SK-N-SH (cell line): ENCODE results near the gene DEPDC1. TPM values are rescaled to one million over a fixed set of nuclear protein-coding genes. Genes with fewer than 3 reads are reported as not detected.

Experiments
- CTCF ChIA-PET: fragments of 300-600, 350-600 bp; formaldehyde crosslinking; extraction: SDS; loops from one replicate; lab custom pipeline; 2021; lab: Yijun Ruan, JAX
- POLR2A ChIA-PET: fragments of 350-600 bp; sonication (Branson Sonifier 250); formaldehyde crosslinking; extraction: SDS; loops from one replicate; lab custom pipeline; 2020; ENCODE audit warnings: antibody characterized with exemption, inconsistent platforms; lab: Yijun Ruan, JAX
- DNase-seq: peaks from one replicate; pipeline ENCODE4 v3.0.0; 2012
- H2AFZ ChIP-seq: fragments of 200-600 bp; sonication (generic); 2 replicates; pipeline ENCODE4 v1.8.1; 2016; ENCODE audit warnings: antibody characterized with exemption, mild to moderate bottlenecking, low read depth
- H3F3A ChIP-seq: fragments of 200-600 bp; sonication (generic); replicated peaks from 2 replicates; pipeline ENCODE3; 2016; ENCODE audit warnings: antibody characterized with exemption, mild to moderate bottlenecking; ENCODE audit not compliant: insufficient read depth
- H3K27ac ChIP-seq, 2 experiments: fragments of 200-500 bp in 1 of 2; fragments of 200-600 bp in 1 of 2; sonication (Bioruptor generic) in 1 of 2; sonication (generic), shearing (Covaris generic) in 1 of 2; 2 replicates each; pipeline versions ENCODE4 v1.5.1 to v1.6.1; 2014 to 2016; ENCODE audit warnings: low read depth in 2 of 2, inconsistent platforms in 1 of 2, low read length in 1 of 2, mild to moderate bottlenecking in 1 of 2, mixed read lengths in 1 of 2
- H3K27me3 ChIP-seq: fragments of 200-600 bp; sonication (generic), shearing (Covaris generic); 2 replicates; pipeline ENCODE4 v1.6.1; 2016; ENCODE audit warnings: mixed run types; ENCODE audit not compliant: insufficient read depth
- H3K36me3 ChIP-seq, 2 experiments: fragments of 200-500 bp in 1 of 2; fragments of 200-600 bp in 1 of 2; sonication (Bioruptor generic) in 1 of 2; sonication (generic) in 1 of 2; replicated peaks in 1 of 2; 2 replicates each; pipeline versions ENCODE3 to v1.5.1; 2014 to 2016; ENCODE audit warnings: low read length in 1 of 2, mild to moderate bottlenecking in 1 of 2; ENCODE audit not compliant: insufficient read depth in 2 of 2, control insufficient read depth in 1 of 2
- H3K4me1 ChIP-seq, 2 experiments: fragments of 200-500 bp in 1 of 2; fragments of 200-600 bp in 1 of 2; sonication (Bioruptor generic) in 1 of 2; sonication (generic), shearing (Covaris generic) in 1 of 2; 2 replicates each; pipeline versions ENCODE4 v1.5.1 to v1.6.1; 2014 to 2016; ENCODE audit warnings: low read depth in 1 of 2, low read length in 1 of 2, mixed run types in 1 of 2; ENCODE audit not compliant: insufficient read depth in 2 of 2, control insufficient read depth in 1 of 2
- H3K4me2 ChIP-seq: fragments of 200-600 bp; sonication (generic), shearing (Covaris generic); 2 replicates; pipeline ENCODE4 v1.6.1; 2017; ENCODE audit warnings: mixed run types
- H3K4me3 ChIP-seq, 2 experiments: fragments of 200-500 bp in 1 of 2; fragments of 200-600 bp in 1 of 2; sonication (Bioruptor generic) in 1 of 2; sonication (generic), shearing (Covaris generic) in 1 of 2; 2 replicates each; pipeline versions ENCODE4 v1.5.1 to v1.8.1; 2014 to 2016; ENCODE audit warnings: low read depth in 2 of 2, inconsistent platforms in 1 of 2, low read length in 1 of 2, mild to moderate bottlenecking in 1 of 2, mixed read lengths in 1 of 2, moderate library complexity in 1 of 2
- H3K79me2 ChIP-seq: fragments of 200-600 bp; sonication (generic); 2 replicates; pipeline ENCODE4 v1.8.1; 2017; ENCODE audit warnings: mild to moderate bottlenecking; ENCODE audit not compliant: insufficient read depth
- H3K9ac ChIP-seq: fragments of 200-600 bp; sonication (generic); 2 replicates; pipeline ENCODE4 v1.6.1; 2017; ENCODE audit warnings: mixed run types
- H3K9me2 ChIP-seq: fragments of 200-600 bp; sonication (generic); 2 replicates; pipeline ENCODE4 v1.6.1; 2017; ENCODE audit warnings: mixed run types
- H3K9me3 ChIP-seq: fragments of 200-600 bp; sonication (generic); 2 replicates; pipeline ENCODE4 v1.6.1; 2017; ENCODE audit warnings: mixed run types, mild to moderate bottlenecking, moderate library complexity
- H4K20me1 ChIP-seq: fragments of 200-600 bp; sonication (generic); 2 replicates; pipeline ENCODE4 v1.6.1; 2017; ENCODE audit warnings: mild to moderate bottlenecking, mixed run types; ENCODE audit not compliant: insufficient read depth
- CHD2 ChIP-seq: fragments of 150-350 bp; IDR thresholded peaks from 2 replicates; pipeline ENCODE4 v1.6.1; 2018; ENCODE audit warnings: low read length; ENCODE audit not compliant: partially characterized antibody
- ELF1 ChIP-seq: IDR thresholded peaks from 2 replicates; pipeline ENCODE4 v1.4.0; 2012
- EZH2phosphoT487 ChIP-seq: fragments of 200-600 bp; sonication (generic); IDR thresholded peaks from 2 replicates; pipeline ENCODE4 v1.6.1; 2017; ENCODE audit warnings: low read depth, mixed run types, mild to moderate bottlenecking, antibody characterized with exemption, moderate library complexity, borderline replicate concordance
- FOSL2 ChIP-seq: IDR thresholded peaks from 2 replicates; pipeline ENCODE4 v1.4.0; 2012; ENCODE audit warnings: low read depth, mild to moderate bottlenecking, moderate library complexity, borderline replicate concordance
- GABPA ChIP-seq: IDR thresholded peaks from 2 replicates; pipeline ENCODE4 v1.4.0; 2012; ENCODE audit warnings: low read depth, mild to moderate bottlenecking
- GATA2 ChIP-seq: sonication (generic); formaldehyde crosslinking; IDR thresholded peaks from 2 replicates; pipeline ENCODE4 v1.5.0; 2020; ENCODE audit warnings: mild to moderate bottlenecking, missing genetic modification reagents
- JUND ChIP-seq: IDR thresholded peaks from 2 replicates; pipeline ENCODE4 v1.4.0; 2012
- MAX ChIP-seq: IDR thresholded peaks from 2 replicates; pipeline ENCODE4 v1.4.0; 2012; ENCODE audit warnings: low read depth
- MEF2A ChIP-seq: IDR thresholded peaks from 2 replicates; pipeline ENCODE4 v1.4.0; 2012; ENCODE audit warnings: low read depth, borderline replicate concordance
- NFIC ChIP-seq: IDR thresholded peaks from 2 replicates; pipeline ENCODE4 v1.4.0; 2012; ENCODE audit warnings: borderline replicate concordance
- NRF1 ChIP-seq: IDR thresholded peaks from 2 replicates; pipeline ENCODE4 v1.6.1; 2012; ENCODE audit warnings: low read depth, mild to moderate bottlenecking, low read length
- POLR2AphosphoS5 ChIP-seq: IDR thresholded peaks from 2 replicates; pipeline ENCODE4 v1.6.1; 2012; ENCODE audit warnings: low read depth, low read length
- RAD21 ChIP-seq: IDR thresholded peaks from 2 replicates; pipeline ENCODE4 v1.6.1; 2012; ENCODE audit warnings: mild to moderate bottlenecking, low read length
- RFX5 ChIP-seq: IDR thresholded peaks from 2 replicates; pipeline ENCODE4 v1.6.1; 2012; ENCODE audit warnings: mild to moderate bottlenecking, improper control_type of control experiment, low read length
- SMC3 ChIP-seq: IDR thresholded peaks from 2 replicates; pipeline ENCODE4 v1.6.1; 2012; ENCODE audit warnings: low read depth, low read length, improper control_type of control experiment
- TCF12 ChIP-seq: IDR thresholded peaks from 2 replicates; pipeline ENCODE4 v1.4.0; 2012
- YY1 ChIP-seq: IDR thresholded peaks from 2 replicates; pipeline ENCODE4 v1.4.0; 2012; ENCODE audit warnings: low read depth, mild to moderate bottlenecking
- ZBTB33 ChIP-seq: IDR thresholded peaks from 2 replicates; pipeline ENCODE4 v1.4.0; 2012; ENCODE audit warnings: low read depth, borderline replicate concordance
- WGBS: methylation state at CpG from one replicate; pipeline ENCODE4 v1.1.6; 2017; ENCODE audit warnings: low lambda C conversion rate; 5-methylcytosine and 5-hydroxymethylcytosine counted together
- polyA plus RNA-seq, 3 experiments: library from polyadenylated mRNA; depleted of rRNA; stranded (reverse); fragments of >200 nt; gene quantifications; 2 replicates each; pipeline ENCODE4 v1.2.3, GENCODE V29; 2012
- TF ChIP-seq, protein P1 (sequence below): fragments of 200-600 bp; sonication (generic); IDR thresholded peaks from 2 replicates; pipeline ENCODE4 v1.6.1; 2017; ENCODE audit warnings: antibody characterized with exemption, mild to moderate bottlenecking, moderate library complexity
- TF ChIP-seq, protein P2 (sequence below): IDR thresholded peaks from 2 replicates; pipeline ENCODE4 v1.4.0; 2012; ENCODE audit warnings: low read depth, borderline replicate concordance

Gene DEPDC1
- polyA plus RNA-seq, 1 of the 3 experiments (the other 2 are of a cell fraction) = 3.8 TPM

- TF ChIP-seq NRF1 (peak; percentile 33; the same call in 1 of the 2 replicates), TCF12 (no peak), MEF2A (no peak), FOSL2 (no peak), YY1 (peak; percentile 67; the same call in 1 of the 2 replicates), GATA2 (CRISPR knock-in tag) (no peak), JUND (no peak), RFX5 (no peak), CHD2 (no peak), RAD21 (peak; percentile 20; the same call in 1 of the 2 replicates), GABPA (no peak)
- TF ChIP-seq, protein P1, sequence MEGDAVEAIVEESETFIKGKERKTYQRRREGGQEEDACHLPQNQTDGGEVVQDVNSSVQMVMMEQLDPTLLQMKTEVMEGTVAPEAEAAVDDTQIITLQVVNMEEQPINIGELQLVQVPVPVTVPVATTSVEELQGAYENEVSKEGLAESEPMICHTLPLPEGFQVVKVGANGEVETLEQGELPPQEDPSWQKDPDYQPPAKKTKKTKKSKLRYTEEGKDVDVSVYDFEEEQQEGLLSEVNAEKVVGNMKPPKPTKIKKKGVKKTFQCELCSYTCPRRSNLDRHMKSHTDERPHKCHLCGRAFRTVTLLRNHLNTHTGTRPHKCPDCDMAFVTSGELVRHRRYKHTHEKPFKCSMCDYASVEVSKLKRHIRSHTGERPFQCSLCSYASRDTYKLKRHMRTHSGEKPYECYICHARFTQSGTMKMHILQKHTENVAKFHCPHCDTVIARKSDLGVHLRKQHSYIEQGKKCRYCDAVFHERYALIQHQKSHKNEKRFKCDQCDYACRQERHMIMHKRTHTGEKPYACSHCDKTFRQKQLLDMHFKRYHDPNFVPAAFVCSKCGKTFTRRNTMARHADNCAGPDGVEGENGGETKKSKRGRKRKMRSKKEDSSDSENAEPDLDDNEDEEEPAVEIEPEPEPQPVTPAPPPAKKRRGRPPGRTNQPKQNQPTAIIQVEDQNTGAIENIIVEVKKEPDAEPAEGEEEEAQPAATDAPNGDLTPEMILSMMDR = no peak
- TF ChIP-seq, all 33 proteins: peak for 13
These were observed at the start of gene DEPDC1 (continued) for GRCh38 chr1:68496680-68497357.

DNA sequence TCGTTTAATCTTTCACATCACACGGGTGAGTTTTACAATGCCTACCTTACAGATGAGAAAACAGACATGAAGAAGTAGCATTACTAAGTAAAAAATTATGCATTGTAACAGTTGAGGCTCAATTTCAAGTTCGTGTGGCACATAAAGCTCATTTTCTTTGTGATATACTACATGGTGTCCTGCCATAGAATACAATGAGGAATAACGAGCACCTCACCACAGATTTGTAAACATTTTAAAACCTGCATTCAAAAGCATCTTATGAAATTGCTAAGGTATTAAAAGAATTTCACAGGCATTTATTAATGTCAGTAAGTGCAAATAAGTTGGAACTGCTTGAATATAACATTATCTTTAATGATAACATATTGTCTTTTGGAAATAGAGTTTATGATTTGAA lies 47.8 kb upstream of the DEPDC1 start:
- H3F3A ChIP-seq = no peaks in the 10 kb centered on the region
- H3K36me3 ChIP-seq = no peaks in the 10 kb centered on the region
- ChIA-PET CTCF (no interaction called here), POLR2A (no interaction called here)
- no peak overlapping the region for H3K4me2 ChIP-seq
- H3K9me2 ChIP-seq = no peaks in the 10 kb centered on the region
- no peaks in the 10 kb centered on the region for H3K9me3 ChIP-seq
- no peak overlapping the region for H3K9ac ChIP-seq
- no peaks in the 10 kb centered on the region for H3K4me1 ChIP-seq
- H2AFZ ChIP-seq = no peak overlapping the region
- H3K27ac ChIP-seq = no peak overlapping the region
- no peak overlapping the region for H3K4me3 ChIP-seq
- no peaks in the 10 kb centered on the region for H4K20me1 ChIP-seq
- no peaks in the 10 kb centered on the region for H3K79me2 ChIP-seq
- no peaks in the 10 kb centered on the region for H3K27me3 ChIP-seq
- TF ChIP-seq TCF12 (no peak), YY1 (no peak), ELF1 (no peak), MAX (no peak), GATA2 (CRISPR knock-in tag) (no peak)
- 65% methylated on average over 4 of the region's 4 CpGs for WGBS
- no peak for DNase-seq

- H3K9ac ChIP-seq = no peak overlapping the region
- no peaks in the 10 kb centered on the region for H3K79me2 ChIP-seq
- DNase-seq = no peak
- ChIA-PET POLR2A (no interaction called here), CTCF (interaction anchor here (0.6 kb wide), 1 partner anchor 1278 kb away, joined by 3 read pairs; no protein-coding TSS in a partner anchor)
- no peak overlapping the region for H3K4me2 ChIP-seq
- H2AFZ ChIP-seq = no peak overlapping the region
- no peak overlapping the region for H3K4me3 ChIP-seq
- H3K27ac ChIP-seq = no peak overlapping the region
- no peaks in the 10 kb centered on the region for H3K36me3 ChIP-seq
- H3K4me1 ChIP-seq = no peaks in the 10 kb centered on the region
- H4K20me1 ChIP-seq = no peaks in the 10 kb centered on the region
- H3K9me2 ChIP-seq = no peaks in the 10 kb centered on the region
- H3K27me3 ChIP-seq = no peaks in the 10 kb centered on the region
- H3F3A ChIP-seq = no peaks in the 10 kb centered on the region
- no peaks in the 10 kb centered on the region for H3K9me3 ChIP-seq
- TF ChIP-seq GATA2 (CRISPR knock-in tag) = no peak
- no peak for TF ChIP-seq EZH2phosphoT487
- no peak for TF ChIP-seq NFIC
- TF ChIP-seq SMC3 = no peak
- TF ChIP-seq ZBTB33 = no peak
- TF ChIP-seq, protein P2, sequence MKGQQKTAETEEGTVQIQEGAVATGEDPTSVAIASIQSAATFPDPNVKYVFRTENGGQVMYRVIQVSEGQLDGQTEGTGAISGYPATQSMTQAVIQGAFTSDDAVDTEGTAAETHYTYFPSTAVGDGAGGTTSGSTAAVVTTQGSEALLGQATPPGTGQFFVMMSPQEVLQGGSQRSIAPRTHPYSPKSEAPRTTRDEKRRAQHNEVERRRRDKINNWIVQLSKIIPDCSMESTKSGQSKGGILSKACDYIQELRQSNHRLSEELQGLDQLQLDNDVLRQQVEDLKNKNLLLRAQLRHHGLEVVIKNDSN = no peak
- TF ChIP-seq POLR2AphosphoS5 = no peak
These were observed 45.7 kb upstream of the DEPDC1 start for GRCh38 chr1:68542586-68542985.
